Measurements from ENCODE around the gene METTL1.

Gene METTL1

GRCh38 chr12:57767305-57767698 lies 4.6 kb downstream of the METTL1 start:
- no peak for DNase-seq (ENCODE audit: low spot score)

- no peak for DNase-seq (ENCODE audit: low spot score)
Measured at GRCh38 chr12:57766464-57767304, 5.2 kb downstream of the METTL1 start, which contains the start of gene CYP27B1. Gene CYP27B1, minus strand, starts transcription at chr12:57767078. Its CDS starts 37 bp downstream, at chr12:57767041.

GRCh38 chr12:57765698-57766463 lies 6.0 kb downstream of the METTL1 start:
- DNase-seq (ENCODE audit: low spot score): peak; percentile 75

DNA sequence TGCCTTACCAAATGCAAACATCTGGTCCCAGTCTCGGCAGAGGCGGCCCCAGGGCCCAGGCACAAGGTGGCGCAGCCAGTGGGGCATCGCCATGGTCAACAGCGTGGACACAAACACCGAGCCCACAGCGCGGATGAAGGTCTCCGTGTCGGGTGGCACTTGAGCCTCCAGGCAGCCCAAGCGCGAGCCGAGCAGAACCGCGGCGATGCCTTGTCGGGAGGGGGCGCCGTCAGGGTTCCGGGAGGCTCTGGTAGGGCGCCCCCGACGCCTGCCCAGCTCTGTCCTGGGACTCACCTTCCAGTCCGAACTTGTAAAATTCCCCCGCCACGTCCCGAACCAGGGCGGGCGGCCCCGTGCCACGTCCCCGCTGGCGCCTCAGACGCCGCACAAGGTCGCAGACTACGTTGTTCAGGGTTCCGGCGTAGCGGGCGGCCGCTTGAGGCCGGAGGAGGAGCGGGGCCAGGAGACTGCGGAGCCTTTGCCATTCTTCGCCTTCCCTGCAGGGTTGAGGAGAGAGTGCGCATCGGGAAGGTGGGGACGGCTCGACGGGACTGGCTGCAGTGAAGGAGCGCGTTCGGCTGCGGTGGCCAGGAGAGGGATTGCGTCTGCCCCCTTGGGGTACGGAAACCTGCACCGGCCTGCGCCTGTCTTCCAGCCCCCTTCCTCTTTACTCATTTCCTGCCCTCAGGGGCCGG lies 6.8 kb downstream of the METTL1 start:
- peak; percentile 66 for DNase-seq (ENCODE audit: low spot score)

- peak; percentile 48 for DNase-seq (ENCODE audit: low spot score)
Measured at GRCh38 chr12:57764662-57765002, 7.3 kb downstream of the METTL1 start.

DNA sequence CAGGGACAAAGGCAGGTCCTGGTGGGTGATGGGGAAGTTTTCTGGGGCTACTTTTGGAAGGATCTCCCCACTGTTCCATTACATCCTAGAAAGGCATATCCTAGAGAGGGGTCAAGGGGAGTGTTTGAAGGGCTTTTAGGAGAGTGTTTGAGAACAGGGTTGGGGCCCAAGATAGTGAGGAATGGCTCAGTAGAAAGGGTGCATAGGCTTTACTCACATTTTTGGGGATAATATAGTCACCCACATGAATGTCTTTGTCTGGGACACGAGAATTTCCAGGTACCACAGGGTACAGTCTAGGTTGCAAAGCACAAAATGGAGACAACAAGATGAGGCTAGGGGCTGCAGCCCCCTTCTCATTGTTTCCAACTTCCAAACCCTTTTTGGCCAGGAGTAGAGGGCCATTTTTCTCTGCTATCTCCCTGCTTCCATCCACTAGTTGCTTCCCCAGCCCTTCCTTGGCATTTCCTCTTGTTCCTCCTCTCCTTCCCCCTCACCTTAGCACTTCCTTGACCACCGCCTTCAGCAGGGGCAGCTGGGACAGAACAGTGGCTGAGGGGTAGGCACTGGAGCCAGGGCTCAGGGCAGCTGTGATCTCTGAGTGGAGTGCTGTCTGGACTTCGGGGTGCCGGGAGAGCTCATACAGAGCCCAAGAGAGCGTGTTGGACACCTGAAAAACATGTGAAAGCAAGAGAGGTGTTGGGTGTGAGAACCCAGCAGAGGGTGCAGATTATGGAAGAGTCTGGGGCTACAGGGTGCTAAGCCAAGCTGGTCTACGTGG lies 7.8 kb downstream of the METTL1 start:
- no peak for DNase-seq (ENCODE audit: low spot score)

DNA sequence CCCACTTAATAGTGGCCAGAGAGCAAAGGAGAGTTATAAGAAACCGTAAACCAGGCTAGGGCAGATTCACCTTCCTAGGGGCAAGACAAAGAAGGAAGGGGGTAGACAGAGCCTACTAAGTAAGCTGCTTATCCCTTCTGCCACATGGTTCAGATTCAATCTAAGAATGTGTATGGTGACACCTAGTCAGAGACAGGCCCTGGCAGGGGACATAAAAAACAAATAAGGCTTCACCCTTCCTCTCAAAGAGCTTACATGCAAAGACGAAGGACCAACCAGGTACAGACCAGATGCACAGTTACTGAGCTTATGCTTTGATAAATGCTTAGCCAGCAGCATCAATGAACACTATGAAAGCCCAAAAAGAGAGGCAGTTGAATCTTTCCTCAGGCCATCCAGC lies 9.4 kb downstream of the METTL1 start:
- DNase-seq (ENCODE audit: low spot score): no peak

- no peak for DNase-seq (ENCODE audit: low spot score)
Measured at GRCh38 chr12:57761391-57761998, 10.4 kb downstream of the METTL1 start.

DNA sequence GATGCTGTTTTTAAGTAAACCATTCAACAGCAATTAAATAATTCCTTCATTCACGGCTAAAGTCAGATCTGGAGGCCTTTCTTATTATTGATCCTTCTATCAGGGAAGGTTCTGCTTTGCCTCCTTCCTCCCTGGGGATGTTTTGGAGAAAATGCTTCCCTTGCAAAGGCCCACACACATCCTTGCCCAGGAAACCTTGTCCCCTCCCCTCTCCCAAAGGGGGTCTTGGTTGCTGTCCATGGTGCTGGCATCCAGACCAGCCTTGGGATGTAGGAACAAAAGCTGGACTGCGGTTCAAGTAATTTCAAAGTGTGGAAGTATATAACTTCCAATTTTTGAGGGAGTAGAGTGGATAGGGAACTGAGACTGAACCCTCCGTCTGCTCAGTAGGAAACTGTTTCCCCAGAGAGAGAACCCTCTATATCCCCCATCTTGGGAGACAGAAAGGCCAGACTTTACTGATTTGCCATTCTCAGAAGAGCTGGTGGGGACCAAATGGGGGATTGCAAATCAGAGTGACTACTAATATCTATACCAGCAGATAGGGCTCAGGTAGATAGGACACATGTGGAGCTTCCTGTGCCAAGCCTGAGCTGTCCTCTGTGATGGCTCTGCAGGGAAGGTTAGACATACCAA lies 11.4 kb downstream of the METTL1 start:
- no peak for DNase-seq (ENCODE audit: low spot score)

DNA sequence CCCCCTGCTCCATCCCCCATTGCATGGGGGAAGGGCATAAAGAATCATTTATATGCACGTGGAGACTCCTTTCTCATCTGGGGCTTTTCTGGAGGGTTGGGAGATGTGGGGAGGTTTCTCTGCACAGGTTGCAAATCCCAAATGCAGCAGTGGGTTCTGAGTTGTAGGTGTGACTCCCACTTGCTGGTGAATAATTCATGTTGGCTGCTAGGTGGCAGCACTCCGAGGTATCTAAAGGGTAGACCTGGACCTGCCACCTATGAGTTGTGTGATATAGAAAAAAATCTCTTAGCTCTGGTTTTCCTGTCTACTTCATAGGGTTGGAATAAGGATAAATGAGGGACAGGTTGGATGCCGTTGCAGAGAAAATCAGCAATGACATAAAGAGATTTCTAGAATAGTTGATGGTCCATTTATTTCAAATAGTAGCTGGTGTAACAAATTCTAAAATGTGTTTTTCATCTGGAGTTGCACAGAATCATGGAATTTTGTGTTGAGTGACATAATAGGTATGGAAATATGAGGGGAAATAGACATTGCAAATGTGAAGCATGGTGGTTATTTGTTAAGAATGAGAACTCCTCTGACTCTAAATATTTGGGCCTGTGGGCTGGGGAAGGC lies 12.4 kb downstream of the METTL1 start:
- DNase-seq (ENCODE audit: low spot score): peak; percentile 66

GRCh38 chr12:57758552-57759359 lies 13.1 kb downstream of the METTL1 start:
- DNase-seq (ENCODE audit: low spot score): no peak

GRCh38 chr12:57757771-57758170 lies 14.1 kb downstream of the METTL1 start:
- no peak for DNase-seq (ENCODE audit: low spot score)

DNA sequence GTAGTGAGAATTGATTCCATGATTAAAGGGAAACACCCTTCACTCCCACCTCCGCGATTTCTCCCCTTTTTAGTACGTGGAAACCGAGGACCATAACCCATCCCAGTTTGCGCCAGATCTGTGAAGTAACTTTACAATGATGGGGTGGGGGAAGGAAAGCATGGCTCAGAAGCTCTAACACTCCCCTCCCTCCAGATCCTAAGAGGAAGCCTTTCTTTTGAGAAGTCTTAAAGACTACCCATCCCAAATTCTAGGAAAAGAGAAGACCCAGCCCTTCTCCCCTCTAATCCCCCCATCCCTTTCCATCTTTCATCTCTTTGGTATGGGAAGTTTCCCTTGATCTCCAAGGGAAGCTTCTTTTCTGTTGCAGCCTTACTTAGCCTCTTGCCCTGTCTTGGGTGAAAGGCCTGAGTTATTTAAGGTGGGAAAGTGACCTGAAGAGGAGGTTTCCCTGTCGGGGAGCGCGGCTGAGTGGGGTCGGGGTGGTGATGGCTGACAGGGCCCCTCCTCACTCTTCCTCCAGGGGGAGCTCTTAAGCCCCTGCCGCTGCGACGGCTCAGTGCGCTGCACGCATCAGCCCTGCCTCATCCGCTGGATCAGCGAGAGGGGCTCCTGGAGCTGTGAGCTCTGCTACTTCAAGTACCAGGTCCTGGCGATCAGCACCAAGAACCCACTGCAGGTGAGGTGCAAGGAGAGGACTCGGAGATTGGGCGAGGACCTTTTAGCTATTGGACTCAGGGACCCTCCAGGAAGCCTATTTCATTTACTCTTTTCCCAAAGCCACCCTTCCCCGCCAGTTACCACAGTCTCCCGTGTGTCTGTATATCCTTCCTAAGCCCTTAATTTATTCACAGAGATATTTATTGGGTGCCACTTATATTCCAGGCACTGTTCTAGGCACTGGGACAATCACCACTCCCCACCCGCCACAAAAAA lies 15.2 kb downstream of the METTL1 start:
- no peak for DNase-seq (ENCODE audit: low spot score)

DNA sequence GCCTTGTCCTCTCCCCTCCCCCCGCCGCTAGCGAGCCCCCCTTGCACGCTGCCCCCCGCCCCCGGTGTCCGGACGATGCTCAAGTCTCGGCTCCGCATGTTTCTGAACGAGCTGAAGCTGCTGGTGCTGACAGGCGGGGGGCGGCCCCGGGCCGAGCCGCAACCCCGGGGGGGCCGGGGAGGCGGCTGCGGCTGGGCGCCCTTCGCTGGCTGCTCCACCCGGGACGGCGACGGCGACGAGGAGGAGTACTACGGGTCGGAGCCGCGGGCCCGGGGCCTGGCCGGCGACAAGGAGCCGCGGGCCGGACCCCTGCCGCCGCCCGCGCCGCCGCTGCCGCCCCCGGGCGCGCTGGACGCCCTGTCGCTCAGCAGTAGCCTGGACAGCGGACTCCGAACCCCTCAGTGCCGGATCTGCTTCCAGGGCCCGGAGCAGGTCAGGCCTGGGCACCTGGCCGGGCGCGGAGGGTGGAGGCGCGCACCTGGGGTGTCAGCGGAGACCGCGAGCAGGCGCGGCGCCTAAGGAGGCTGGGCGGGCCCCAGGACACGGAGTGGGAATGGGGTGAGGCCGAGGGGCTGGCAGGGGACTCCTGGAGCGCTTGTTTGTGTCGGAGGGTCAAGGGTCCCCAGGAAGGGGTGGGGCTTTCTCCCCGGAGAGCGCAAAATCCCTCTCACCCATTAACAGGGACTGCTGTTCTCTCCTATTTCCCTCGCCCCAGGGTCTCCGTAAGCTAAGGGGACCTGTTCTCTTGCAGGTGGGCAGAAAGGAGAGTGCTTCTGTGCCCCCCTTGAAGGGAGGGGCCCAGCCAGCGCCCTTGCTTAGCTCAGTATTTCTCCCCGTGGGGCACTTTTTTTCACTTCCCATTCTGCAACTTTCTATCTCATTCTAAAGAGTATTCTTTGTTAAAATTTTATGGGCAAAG lies 16.2 kb downstream of the METTL1 start:
- DNase-seq (ENCODE audit: low spot score): no peak

DNA sequence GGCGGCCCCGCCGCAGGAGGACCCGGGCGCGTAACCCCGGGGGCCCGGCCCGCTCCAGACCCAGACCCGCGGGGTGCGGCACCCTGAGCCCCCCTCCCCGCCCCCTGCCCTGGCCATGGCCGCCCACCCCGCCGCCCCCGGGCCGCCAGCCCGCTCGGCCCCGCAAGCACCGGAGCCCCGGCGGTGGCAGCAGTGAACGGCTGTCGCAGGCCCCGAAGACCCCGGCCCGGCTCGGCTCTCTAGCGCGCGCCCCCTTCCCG lies 16.8 kb downstream of the METTL1 start:
- no peak for DNase-seq (ENCODE audit: low spot score)

- peak; percentile 83 for DNase-seq (ENCODE audit: low spot score)
Measured at GRCh38 chr12:57754411-57755193, 17.3 kb downstream of the METTL1 start, which contains the start of gene MARCHF9. Gene MARCHF9, plus strand, starts transcription at chr12:57755103. Its CDS starts 426 bp downstream, at chr12:57755529.

Data from SW480 (cell line).